Inflammatory macrophage treated with lipopolysaccharide for 1 hour (primary cell): ENCODE data around the gene TECR.
"Not testable (repeated sequence)": the region's sequence is repeated elsewhere in the genome, so short reads cannot be mapped to it uniquely, and the experiment has no call there.

ENCODE experiments used
- DNase-seq, 2 donors: peaks; one replicate each; pipeline ENCODE4 v3.0.0-alpha.2; 2020 to 2022

Gene TECR

DNA sequence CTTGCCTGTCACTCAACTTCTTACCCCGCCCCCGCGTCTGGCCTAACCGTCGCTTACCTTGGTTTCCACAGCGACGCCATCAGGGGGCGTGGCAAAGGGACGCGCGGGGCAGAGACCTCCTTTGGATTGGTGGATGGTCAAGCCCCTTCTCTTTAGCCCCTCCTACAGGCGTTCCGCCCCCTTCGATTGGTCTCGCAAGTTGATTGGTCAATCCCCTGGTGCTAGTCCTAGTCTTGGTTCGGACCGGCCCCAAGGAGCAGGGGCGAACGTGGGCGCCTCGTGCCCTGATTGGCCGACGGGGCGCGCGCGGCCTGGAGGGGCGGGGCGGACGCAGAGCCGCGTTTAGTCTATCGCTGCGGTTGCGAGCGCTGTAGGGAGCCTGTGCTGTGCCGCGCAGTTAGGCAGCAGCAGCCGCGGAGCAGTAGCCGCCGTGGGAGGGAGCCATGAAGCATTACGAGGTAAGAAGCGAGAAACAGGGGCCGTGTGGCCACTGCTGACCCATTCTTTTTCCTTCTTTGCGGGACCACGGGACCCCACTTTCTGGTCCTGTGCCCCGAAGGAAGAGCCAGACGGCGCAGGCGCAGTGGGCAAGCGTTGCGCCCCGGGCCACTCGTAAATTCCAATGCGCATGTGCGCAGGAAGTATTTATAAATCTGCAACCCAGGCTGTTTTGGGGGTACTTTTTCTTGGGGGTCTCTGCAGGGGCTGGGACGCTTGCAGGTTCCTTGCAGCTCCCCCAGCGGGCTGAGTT lies at the start of gene TECR:
TSS of gene TECR (plus strand) at position 341 of the 751 bp plus-strand sequence. CDS start at position 444, 103 bp downstream.
- DNase-seq = peak; percentile 100

DNA sequence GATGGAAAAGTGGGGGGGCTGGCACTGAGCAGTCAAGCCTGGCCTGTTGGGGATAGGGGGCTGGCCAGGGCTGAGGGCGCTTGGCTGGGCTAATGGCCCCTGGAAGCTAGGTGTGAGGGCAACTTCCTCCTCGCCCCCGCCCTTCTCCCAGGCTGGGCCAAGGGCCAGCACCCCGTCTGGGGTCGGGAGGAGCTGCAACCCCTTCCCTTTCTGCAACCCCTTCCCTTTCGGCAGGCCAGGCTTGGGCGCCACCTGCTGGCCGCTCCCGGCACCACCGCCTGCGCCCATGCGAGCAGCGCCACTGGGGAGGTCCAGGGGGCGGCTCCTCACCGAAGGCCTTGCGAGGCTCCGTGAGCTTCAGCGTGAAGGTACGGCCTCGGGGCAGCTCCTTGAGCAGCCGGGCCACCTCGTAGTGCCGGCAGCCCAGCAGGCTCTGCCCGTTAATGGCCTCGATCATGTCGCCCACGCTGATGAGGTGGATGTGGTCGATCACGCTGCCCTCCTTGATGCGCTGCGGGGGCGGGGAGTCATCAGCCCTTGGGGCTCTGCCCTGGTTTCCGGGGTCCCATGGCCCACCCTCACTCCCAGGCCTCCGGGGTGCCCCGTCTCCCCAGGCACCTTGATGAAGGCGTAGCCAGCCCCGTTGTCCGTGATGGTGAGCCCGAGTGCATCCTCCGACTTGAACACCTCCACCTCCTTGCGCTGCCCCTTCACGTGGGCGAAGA lies 49.3 kb upstream of the TECR start:
- peak in 1 of 2 donors; percentile 71 for DNase-seq

DNA sequence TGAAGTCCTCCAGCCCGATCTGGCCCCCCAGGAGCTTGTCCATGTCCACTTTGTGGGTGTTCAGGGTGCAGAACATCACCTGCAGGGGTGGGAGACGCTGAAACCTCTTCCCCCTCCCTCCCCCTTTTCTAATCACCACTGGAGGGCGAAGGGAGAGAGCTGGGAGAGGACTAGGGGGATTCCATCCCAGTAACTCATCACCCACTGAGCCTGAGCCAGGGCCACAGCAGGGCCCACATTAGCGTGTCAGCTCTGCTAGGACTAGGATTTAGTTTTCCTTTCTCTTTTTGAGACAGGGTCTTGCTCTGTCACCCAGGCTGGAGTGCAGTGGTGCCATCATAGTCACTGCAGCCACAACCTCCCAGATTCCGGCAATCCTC lies 48.7 kb upstream of the TECR start:
- DNase-seq = no peak

GRCh38 chr19:14482172-14482941 lies 47.0 kb upstream of the TECR start:
- DNase-seq = no peak

DNA sequence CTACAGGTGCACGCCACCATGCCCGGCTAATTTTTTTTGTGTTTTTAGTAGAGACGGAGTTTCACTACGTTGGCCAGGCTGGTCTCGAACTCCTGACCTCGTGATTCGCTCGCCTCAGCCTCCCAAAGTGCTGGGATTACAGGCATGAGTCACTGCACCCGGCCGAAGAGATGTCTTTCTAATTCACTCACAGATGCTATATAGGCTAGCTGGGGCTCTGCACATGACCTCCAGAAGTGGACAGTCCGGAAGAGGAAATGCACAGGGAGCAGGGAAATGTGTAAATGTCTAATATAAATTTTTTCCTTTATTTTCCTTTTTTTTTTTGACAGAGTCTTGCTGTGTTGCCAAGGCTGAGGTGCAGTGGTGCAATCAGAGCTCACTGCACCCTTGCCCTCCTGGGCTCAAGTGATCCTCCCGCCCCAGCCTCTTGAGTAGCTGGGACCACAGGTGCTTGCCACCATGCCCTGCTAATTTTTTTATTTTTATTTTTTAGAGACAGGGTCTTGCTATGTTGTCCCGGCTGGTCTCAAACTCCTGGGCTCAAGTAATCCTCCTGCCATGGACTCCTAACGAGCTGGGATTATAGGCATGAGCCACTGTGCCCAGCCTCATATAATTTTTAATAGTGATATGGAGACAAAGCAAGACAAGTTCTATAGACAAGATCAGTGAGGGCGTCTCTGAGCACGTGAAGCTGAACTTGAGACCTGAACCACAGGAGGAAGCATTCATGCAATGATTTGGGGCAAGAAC lies 41.8 kb upstream of the TECR start:
- no peak for DNase-seq

GRCh38 chr19:14492756-14493337 lies 36.5 kb upstream of the TECR start:
- no peak for DNase-seq

GRCh38 chr19:14494411-14494810 lies 35.0 kb upstream of the TECR start:
- DNase-seq = no peak

DNA sequence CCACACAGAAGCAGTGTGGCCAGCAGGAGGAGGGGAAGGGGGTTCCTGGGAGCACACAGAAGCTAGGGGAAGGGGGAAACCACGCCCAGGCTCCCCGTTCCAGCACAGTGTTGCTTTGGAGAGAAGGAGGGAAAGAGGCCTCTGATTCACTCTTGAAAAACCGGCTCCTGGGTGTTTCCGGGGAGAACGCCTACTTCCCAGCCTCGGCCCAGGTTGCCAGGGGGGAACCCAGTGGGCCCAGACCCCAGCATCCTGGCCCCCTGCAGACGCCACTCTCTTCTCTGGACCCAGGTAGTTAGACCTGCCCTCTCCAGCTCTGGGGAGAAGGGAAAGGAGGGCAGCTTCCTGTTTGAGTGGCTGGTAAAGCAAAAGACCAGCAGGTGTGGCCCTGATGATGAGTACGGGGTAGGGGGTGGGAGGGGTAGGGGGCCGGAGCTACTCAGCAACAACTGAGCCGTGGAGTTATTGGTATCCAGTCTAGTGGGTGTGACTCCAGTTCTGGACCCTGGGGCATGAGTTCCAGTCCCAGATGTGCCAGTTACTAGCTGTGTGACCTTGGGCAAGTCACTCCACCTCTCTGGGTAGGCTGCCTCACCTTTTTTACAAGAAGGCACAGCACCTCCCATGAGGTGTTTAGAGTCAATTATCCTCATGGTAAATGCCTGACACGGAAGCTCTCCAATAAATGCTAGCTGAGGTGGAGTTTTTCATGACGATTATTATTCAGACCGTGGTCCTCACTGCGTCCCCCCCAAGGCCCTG lies 34.3 kb upstream of the TECR start:
- no peak for DNase-seq

GRCh38 chr19:14495672-14496028 lies 33.7 kb upstream of the TECR start:
- no peak for DNase-seq

- DNase-seq = peak; percentile 82 to 86
Measured at GRCh38 chr19:14496029-14496833, 33.2 kb upstream of the TECR start, which contains the start of gene GIPC1. GIPC1 (minus strand) TSS chr19:14496127; CDS start chr19:14482976, 13,151 bp downstream.

- no peak for DNase-seq
Measured at GRCh38 chr19:14496834-14497227, 32.6 kb upstream of the TECR start.

- peak in 1 of 2 donors; percentile 5 for DNase-seq
Measured at GRCh38 chr19:14497228-14497921, 32.0 kb upstream of the TECR start.

DNA sequence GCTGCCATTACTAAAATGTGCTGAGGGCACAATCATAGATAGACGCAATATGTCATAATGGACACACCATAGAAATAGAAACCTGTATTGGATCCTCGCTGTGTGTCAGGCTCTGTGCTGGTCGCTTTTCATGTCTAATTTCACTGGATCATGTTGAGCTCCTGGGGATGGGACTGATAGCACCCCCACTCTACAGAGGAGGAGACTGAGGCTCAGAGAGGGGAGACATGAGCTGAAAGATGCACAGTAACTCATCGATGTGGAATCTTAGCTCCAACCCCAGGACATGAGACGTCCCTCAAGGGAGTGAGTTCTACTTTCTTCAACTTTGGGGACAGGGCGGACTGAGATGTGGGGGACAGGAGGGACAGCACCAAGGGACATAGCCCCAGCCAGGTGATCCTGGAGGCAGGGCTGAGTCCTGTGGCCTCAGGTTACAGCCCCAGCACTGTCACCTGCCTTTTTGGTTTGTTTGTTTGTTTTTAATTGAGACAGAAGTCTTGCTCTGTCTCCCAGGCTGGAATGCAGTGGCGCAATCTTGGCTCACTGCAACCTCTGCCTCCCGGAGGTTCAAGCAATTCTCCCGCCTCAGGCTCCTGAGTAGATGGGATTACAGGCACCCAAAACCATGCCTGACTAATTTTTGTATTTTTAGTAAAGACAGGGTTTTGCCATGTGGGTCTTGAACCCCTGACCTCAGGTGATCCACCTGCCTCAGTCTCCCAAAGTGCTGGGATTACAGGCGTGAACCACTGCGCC lies 26.9 kb upstream of the TECR start:
- DNase-seq = no peak

DNA sequence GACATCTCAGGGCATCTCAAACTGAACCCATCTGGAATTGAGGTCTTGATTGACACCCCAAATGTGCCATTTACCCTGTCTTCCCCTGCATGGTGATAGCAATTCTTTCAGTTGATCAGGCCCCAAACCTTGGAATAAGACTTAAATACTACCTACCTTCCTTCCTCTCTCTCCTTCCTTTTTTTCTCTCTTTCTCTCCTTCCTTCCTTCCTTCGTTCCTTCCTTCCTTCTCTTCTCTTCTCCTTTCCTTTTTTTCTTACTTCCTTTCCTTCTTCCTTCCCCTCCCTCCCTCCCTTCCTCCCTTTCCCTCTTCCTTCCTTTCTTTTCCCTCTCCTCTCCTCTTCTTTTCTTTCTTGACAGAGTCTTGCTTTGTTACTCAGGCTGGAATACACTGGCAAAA lies 26.1 kb upstream of the TECR start:
- no peak for DNase-seq

DNA sequence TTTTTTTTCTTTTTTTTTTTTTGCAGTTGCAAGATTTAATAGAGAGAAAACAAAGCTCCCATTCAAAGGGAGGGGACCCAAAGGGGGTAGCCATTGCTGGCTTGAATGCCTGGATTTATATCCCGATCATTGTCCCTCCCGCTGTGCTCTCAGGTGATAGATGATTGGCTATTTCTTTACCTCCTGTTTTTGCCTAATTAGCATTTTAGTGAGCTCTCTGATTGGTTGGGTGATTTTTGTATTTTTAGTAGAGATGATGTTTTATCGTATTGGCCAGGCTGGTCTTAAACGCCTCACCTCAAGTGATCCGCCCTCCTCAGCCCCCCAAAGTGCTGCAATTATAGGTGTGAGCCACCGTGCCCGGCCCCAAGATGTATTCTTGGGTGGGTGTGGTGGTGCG lies 24.8 kb upstream of the TECR start:
- DNase-seq = not testable (repeated sequence)

GRCh38 chr19:14505488-14506239 lies 23.7 kb upstream of the TECR start:
- peak in 1 of 2 donors; percentile 81 for DNase-seq

DNA sequence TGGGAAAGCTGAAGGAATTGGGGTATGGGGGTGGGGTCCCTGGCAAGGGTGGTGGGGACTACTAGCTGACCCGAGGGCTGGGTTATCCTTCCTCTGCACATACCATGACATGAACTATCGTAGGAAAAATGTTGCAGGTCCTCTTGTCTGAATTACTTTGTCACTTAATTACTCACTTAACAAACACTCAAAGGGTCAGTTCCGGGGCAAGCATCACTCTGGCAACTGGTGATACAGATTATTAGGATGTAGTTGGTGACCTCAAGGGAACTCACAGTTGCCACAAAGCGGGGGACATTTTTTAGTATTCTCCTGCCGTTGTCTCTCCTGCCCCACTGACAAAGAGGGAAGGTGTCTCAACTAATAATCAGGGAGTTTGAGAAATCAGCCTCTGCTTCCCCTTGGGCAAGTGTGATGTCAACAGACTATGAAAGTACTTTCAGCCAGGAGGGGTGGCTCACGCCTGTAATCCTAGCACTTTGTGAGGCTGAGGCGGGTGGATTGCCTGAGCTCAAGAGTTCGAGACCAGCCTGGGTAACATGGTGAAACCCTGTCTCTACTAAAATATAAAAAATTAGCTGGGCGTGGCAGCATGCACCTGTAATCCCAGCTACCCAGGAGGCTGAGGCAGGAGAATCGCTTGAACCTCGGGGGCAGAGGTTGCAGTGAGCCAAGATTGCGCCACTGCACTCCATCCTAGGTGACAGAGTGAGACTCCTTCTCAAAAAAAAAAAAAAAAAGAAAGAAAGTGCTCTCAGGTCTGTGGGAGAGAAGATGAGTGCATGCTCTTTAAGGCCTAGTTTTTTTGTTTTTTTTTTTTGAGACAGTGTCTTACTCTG lies 21.5 kb upstream of the TECR start:
- peak; percentile 80 to 83 for DNase-seq
